Karpas-422 (cell line): Measurements from ENCODE around the gene PRKAR1A. TPM values are rescaled to one million over a fixed set of nuclear protein-coding genes. Genes with fewer than 3 reads are reported as not detected.

Source experiments
- DNase-seq: peaks from one replicate; pipeline ENCODE4 v3.0.0-alpha.2; 2015
- H2AFZ ChIP-seq: fragments of 200-600 bp; sonication (generic); 2 replicates; pipeline ENCODE4 v1.6.1; 2014; ENCODE audit warnings: antibody characterized with exemption, low read length, mixed read lengths
- H3K27ac ChIP-seq: fragments of 200-600 bp; sonication (generic); 2 replicates; pipeline ENCODE4 v1.5.1; 2014; ENCODE audit warnings: mild to moderate bottlenecking, low read length, moderate library complexity
- H3K27me3 ChIP-seq: fragments of 200-600 bp; sonication (generic); 2 replicates; pipeline ENCODE4 v1.6.1; 2014; ENCODE audit warnings: low read length, mixed read lengths
- H3K36me3 ChIP-seq: fragments of 200-600 bp; sonication (generic); 2 replicates; pipeline ENCODE4 v1.6.1; 2014; ENCODE audit warnings: low read length, mixed read lengths; ENCODE audit not compliant: insufficient read depth
- H3K4me1 ChIP-seq: fragments of 200-600 bp; sonication (generic); 2 replicates; pipeline ENCODE4 v1.6.1; 2014; ENCODE audit warnings: mild to moderate bottlenecking, low read length, mixed read lengths
- H3K4me2 ChIP-seq: fragments of 200-600 bp; sonication (generic); 2 replicates; pipeline ENCODE4 v1.6.1; 2014; ENCODE audit warnings: low read length, low read depth, mild to moderate bottlenecking; ENCODE audit not compliant: poor library complexity, severe bottlenecking
- H3K4me3 ChIP-seq: fragments of 200-600 bp; sonication (generic); 2 replicates; pipeline ENCODE4 v1.5.1; 2014; ENCODE audit warnings: mild to moderate bottlenecking, antibody characterized with exemption, low read length, mixed read lengths
- H3K79me2 ChIP-seq: fragments of 200-600 bp; sonication (generic); 2 replicates; pipeline ENCODE4 v1.6.1; 2014; ENCODE audit warnings: mild to moderate bottlenecking, low read length, mixed read lengths
- H3K9ac ChIP-seq: fragments of 200-600 bp; sonication (generic); 2 replicates; pipeline ENCODE4 v1.6.0; 2014; ENCODE audit warnings: low read length
- H3K9me2 ChIP-seq: fragments of 200-600 bp; sonication (generic), shearing (Covaris generic); replicated peaks from 2 replicates; pipeline ENCODE4 v1.6.0; 2014; ENCODE audit warnings: mild to moderate bottlenecking, low read length, moderate library complexity; ENCODE audit not compliant: insufficient read depth
- H3K9me3 ChIP-seq: fragments of 300-700, 200-600 bp; sonication (generic); 2 replicates; pipeline ENCODE4 v1.6.1; 2014; ENCODE audit warnings: low read length, mixed read lengths
- H4K20me1 ChIP-seq: fragments of 200-600 bp; sonication (generic); 2 replicates; pipeline ENCODE4 v1.6.1; 2014; ENCODE audit warnings: mild to moderate bottlenecking, antibody characterized with exemption, low read length, low read depth; ENCODE audit not compliant: insufficient read depth
- total RNA-seq: library from RNA; depleted of rRNA; stranded (reverse); fragments of >200 nt; shearing (Covaris generic); gene quantifications from 2 replicates; pipeline ENCODE4 v1.2.3, GENCODE V29; 2014; ENCODE audit warnings: low replicate concordance

The PRKAR1A gene
- total RNA-seq, 1 experiment from 2014 or later = 201 TPM

- peak; percentile 37 for DNase-seq
- H3K9ac ChIP-seq = no peak overlapping the region
- no peak overlapping the region for H3K4me2 ChIP-seq
- H3K9me3 ChIP-seq = no peaks in the 10 kb centered on the region
- peaks cover 17% of the 10 kb centered on the region for H3K4me1 ChIP-seq
- 0 out of 2 replicates have a peak overlapping the region, but pooled peaks have one; percentile 57 for H2AFZ ChIP-seq
- H4K20me1 ChIP-seq = no peaks in the 10 kb centered on the region
- H3K36me3 ChIP-seq = no peaks in the 10 kb centered on the region
- H3K9me2 ChIP-seq = no peaks in the 10 kb centered on the region
- no peak overlapping the region for H3K27ac ChIP-seq
- no peak overlapping the region for H3K4me3 ChIP-seq
- H3K27me3 ChIP-seq = no peaks in the 10 kb centered on the region
- H3K79me2 ChIP-seq = no peaks in the 10 kb centered on the region
Observed at GRCh38 chr17:68505951-68506350, 6.3 kb upstream of the PRKAR1A start.

DNA sequence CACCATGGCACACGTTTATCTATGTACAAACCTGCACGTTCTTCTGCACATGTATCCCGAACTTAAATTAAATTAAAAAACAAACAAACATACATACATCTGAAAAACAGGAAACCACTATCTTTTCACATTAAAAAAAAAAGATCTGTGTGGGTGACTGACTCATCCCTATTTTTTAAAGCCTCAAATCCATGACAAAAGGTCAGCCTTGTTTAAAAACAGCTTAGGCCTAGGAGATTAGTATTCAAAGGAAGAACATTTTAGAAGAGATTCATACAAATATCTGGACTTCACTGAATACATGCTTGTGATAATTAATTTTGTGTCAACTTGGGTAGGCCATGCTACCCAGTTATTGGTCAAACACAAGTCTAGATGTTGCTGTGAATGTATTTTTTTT, 4.7 kb upstream of the PRKAR1A start:
- no peak overlapping the region for H3K27ac ChIP-seq
- DNase-seq = peak; percentile 21
- no peaks in the 10 kb centered on the region for H4K20me1 ChIP-seq

GRCh38 chr17:68509141-68510057, 2.8 kb upstream of the PRKAR1A start:
- peaks cover 14% of the 10 kb centered on the region for H4K20me1 ChIP-seq
- H3K9me3 ChIP-seq = no peaks in the 10 kb centered on the region
- H2AFZ ChIP-seq = peak overlapping the region; percentile 80; the same call in 1 of the 2 replicates
- peak overlapping the region; percentile 15; the same call in 1 of the 2 replicates for H3K9ac ChIP-seq
- H3K27ac ChIP-seq = peak overlapping the region; percentile 59
- no peaks in the 10 kb centered on the region for H3K9me2 ChIP-seq
- no peaks in the 10 kb centered on the region for H3K27me3 ChIP-seq
- H3K4me3 ChIP-seq = no peak overlapping the region
- H3K36me3 ChIP-seq = no peaks in the 10 kb centered on the region
- peaks cover 35% of the 10 kb centered on the region for H3K4me1 ChIP-seq
- H3K79me2 ChIP-seq = peaks cover 22% of the 10 kb centered on the region
- no peak overlapping the region for H3K4me2 ChIP-seq
- peak; percentile 59 for DNase-seq

More for the DNA sequence above, 4.7 kb upstream of the PRKAR1A start:
- H2AFZ ChIP-seq = no peak overlapping the region
- H3K79me2 ChIP-seq = peaks cover 4% of the 10 kb centered on the region
- H3K4me1 ChIP-seq = peaks cover 24% of the 10 kb centered on the region
- no peak overlapping the region for H3K9ac ChIP-seq
- no peaks in the 10 kb centered on the region for H3K9me2 ChIP-seq
- no peaks in the 10 kb centered on the region for H3K36me3 ChIP-seq
- H3K27me3 ChIP-seq = no peaks in the 10 kb centered on the region
- H3K9me3 ChIP-seq = no peaks in the 10 kb centered on the region
- H3K4me3 ChIP-seq = no peak overlapping the region
- no peak overlapping the region for H3K4me2 ChIP-seq

- Histone ChIP-seq H3K27ac (peak overlapping the region; percentile 86), H3K9ac (peak overlapping the region; percentile 93), H3K4me2 (peak overlapping the region; percentile 92), H3K36me3 (peaks cover 14% of the 10 kb centered on the region), H3K9me2 (no peaks in the 10 kb centered on the region), H2AFZ (peak overlapping the region; percentile 6; the same call in 1 of the 2 replicates), H3K4me3 (peak overlapping the region; percentile 76), H4K20me1 (peaks cover 20% of the 10 kb centered on the region), H3K79me2 (peaks cover 40% of the 10 kb centered on the region), H3K27me3 (no peaks in the 10 kb centered on the region), H3K4me1 (peaks cover 44% of the 10 kb centered on the region), H3K9me3 (no peaks in the 10 kb centered on the region)
- DNase-seq = no peak
Observed at GRCh38 chr17:68511254-68511670, 968 bp upstream of the PRKAR1A start.

DNA sequence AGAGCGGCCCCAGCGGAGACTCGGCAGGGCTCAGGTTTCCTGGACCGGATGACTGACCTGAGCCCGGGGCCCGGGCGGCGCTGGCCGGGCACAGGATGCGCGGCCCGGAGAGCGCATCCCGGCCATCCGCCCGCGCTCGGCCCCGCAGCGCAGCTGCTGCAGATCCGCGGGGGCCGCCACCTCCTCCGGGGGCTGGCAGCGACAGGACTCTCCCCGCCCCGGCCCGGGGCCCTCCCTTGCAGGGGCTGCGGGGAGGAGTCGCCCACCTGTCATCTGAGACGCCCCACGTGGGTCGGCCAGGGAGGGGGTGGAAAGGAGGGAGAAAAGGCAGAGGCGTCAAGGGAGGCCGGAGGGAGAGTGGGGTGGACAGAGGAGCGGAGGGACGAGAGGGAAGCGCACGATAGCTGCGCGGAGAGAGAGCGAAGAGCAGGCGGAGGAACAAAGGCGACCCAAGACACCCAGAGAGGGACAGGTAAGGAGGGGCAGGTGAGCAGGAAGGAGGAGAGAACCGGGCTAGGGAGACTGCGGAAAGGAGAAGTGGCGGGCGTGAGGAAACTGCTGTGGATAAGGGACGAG, 471 bp upstream of the PRKAR1A start:
- peak overlapping the region; percentile 93 for H3K9ac ChIP-seq
- H4K20me1 ChIP-seq = peaks cover 20% of the 10 kb centered on the region
- peaks cover 19% of the 10 kb centered on the region for H3K36me3 ChIP-seq
- H3K79me2 ChIP-seq = peaks cover 44% of the 10 kb centered on the region
- peak; percentile 92 for DNase-seq
- no peaks in the 10 kb centered on the region for H3K9me3 ChIP-seq
- H3K4me3 ChIP-seq = peak overlapping the region; percentile 76
- peak overlapping the region; percentile 86 for H3K27ac ChIP-seq
- peaks cover 44% of the 10 kb centered on the region for H3K4me1 ChIP-seq
- H3K4me2 ChIP-seq = peak overlapping the region; percentile 92
- peak overlapping the region; percentile 78 for H2AFZ ChIP-seq
- no peaks in the 10 kb centered on the region for H3K9me2 ChIP-seq
- no peaks in the 10 kb centered on the region for H3K27me3 ChIP-seq

DNA sequence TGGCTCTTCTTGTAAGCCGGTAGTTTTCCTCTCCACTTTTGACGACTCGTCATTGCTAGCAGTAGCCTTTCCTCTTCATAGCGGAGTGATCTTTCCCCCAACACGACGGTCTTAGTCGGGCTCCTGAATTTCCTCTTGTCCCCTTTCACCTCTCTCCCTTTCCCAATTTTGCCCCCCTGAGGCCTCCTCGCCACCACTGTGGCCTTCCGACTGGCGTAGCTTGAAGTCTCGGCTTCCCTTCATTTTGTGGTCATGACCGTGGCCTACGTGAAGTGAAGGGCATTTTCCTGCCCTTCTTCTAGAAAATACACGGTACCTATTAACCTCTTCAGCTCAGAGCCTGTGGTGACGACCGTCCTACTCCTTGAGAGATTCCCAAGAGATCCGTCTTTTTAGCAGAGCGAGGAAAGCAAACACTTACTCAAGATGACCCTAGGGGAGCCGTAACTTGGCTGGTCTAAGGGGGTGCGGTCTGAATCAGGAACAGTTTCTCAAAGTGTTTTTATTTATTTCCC, 787 bp downstream of the PRKAR1A start:
- H3K27ac ChIP-seq = peak overlapping the region; percentile 86
- H3K9me3 ChIP-seq = no peaks in the 10 kb centered on the region
- peak overlapping the region; percentile 93 for H3K9ac ChIP-seq
- H3K27me3 ChIP-seq = no peaks in the 10 kb centered on the region
- peak; percentile 53 for DNase-seq
- peaks cover 31% of the 10 kb centered on the region for H3K36me3 ChIP-seq
- no peaks in the 10 kb centered on the region for H3K9me2 ChIP-seq
- H3K79me2 ChIP-seq = peaks cover 57% of the 10 kb centered on the region
- peaks cover 20% of the 10 kb centered on the region for H4K20me1 ChIP-seq
- peak overlapping the region; percentile 76 for H3K4me3 ChIP-seq
- peaks cover 44% of the 10 kb centered on the region for H3K4me1 ChIP-seq
- no peak overlapping the region for H2AFZ ChIP-seq
- peak overlapping the region; percentile 92 for H3K4me2 ChIP-seq

GRCh38 chr17:68513932-68514331, 1.7 kb downstream of the PRKAR1A start:
- Histone ChIP-seq H3K9me2 (no peaks in the 10 kb centered on the region), H3K27ac (peak overlapping the region; percentile 86), H3K36me3 (peaks cover 40% of the 10 kb centered on the region), H3K4me1 (peaks cover 44% of the 10 kb centered on the region), H3K4me2 (peak overlapping the region; percentile 92), H3K27me3 (no peaks in the 10 kb centered on the region), H2AFZ (no peak overlapping the region), H3K9ac (peak overlapping the region; percentile 93), H4K20me1 (peaks cover 20% of the 10 kb centered on the region), H3K4me3 (peak overlapping the region; percentile 76), H3K79me2 (peaks cover 64% of the 10 kb centered on the region), H3K9me3 (no peaks in the 10 kb centered on the region)
- no peak for DNase-seq
